ENCODE results near the gene CDK18. TPM values are rescaled to one million over a fixed set of nuclear protein-coding genes. Genes with fewer than 3 reads are reported as not detected.

CDK18 gene
- total RNA-seq, 1 experiment from 2014 or later = 38.5 TPM

DNA sequence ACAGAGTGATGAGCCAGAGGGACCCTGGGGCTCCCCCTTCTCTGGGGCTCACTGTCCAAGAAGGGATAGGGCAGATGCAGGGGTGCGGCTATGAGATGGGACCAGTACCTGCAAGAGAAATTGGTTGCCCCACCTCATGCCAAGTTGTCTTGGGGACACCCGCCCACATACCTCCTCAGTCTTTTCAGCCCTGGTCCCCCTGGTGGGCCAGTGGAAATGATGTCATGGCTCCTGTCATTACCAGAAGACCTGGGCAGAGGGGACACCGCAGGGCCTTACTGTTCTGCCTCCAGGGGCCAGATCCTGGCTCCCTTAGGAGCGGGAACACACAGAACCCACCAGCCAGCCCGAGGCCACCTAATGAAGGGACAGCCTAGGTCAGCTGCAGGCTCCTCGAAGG is 63.2 kb downstream of the CDK18 start:
- Histone ChIP-seq H3K23me2 (ENCODE audit: insufficient read length, low read depth, low read length, poor library complexity, severe bottlenecking) (peaks cover 3% of the 10 kb centered on the region), H4K8ac (replicated peaks; ENCODE audit: insufficient read length, low read depth, low read length) (no peak overlapping the region), H3K27ac (ENCODE audit: insufficient read length, low read depth, low read length) (no peak overlapping the region), H2BK120ac (ENCODE audit: low read depth, low read length, poor library complexity, severe bottlenecking) (no peak overlapping the region), H2BK15ac (ENCODE audit: low read depth, low read length) (no peak overlapping the region), H4K20me1 (ENCODE audit: control insufficient read depth, insufficient read depth, insufficient read length) (no peaks in the 10 kb centered on the region), H3K27me3 (ENCODE audit: insufficient read depth, low read length) (peaks cover 21% of the 10 kb centered on the region; the same call in 1 of the 2 replicates), H3K9ac (ENCODE audit: extremely low read depth, insufficient read length, low read length) (no peak overlapping the region), H3K9me3 (ENCODE audit: control insufficient read depth, low read depth, low read length) (no peaks in the 10 kb centered on the region), H3K4me1 (ENCODE audit: insufficient read depth, low read length) (no peaks in the 10 kb centered on the region), H3K14ac (ENCODE audit: insufficient read depth, low read length) (no peak overlapping the region), H2AFZ (ENCODE audit: low read length) (no peak overlapping the region), H3K4me2 (ENCODE audit: insufficient read depth, insufficient read length, low read length) (no peak overlapping the region), H2BK12ac (ENCODE audit: insufficient read length, low read depth, low read length) (no peak overlapping the region), H3K18ac (ENCODE audit: insufficient read length, low read depth, low read length) (no peak overlapping the region), H2BK5ac (ENCODE audit: insufficient read length, low read length) (no peak overlapping the region), H4K91ac (ENCODE audit: insufficient read length, low read depth, low read length) (no peak overlapping the region), H3K79me2 (ENCODE audit: insufficient read depth, low read length) (no peaks in the 10 kb centered on the region), H3K79me1 (ENCODE audit: insufficient read depth, low read depth, low read length, poor library complexity, severe bottlenecking) (no peaks in the 10 kb centered on the region), H3T11ph (ENCODE audit: low read length) (no peak overlapping the region), H3K4ac (ENCODE audit: low read depth, low read length) (no peak overlapping the region), H3K23ac (ENCODE audit: insufficient read length, low read depth, low read length) (no peak overlapping the region), H2BK20ac (ENCODE audit: low read depth, low read length, poor library complexity, severe bottlenecking) (no peak overlapping the region), H4K5ac (ENCODE audit: insufficient read length, low read depth, low read length) (no peak overlapping the region), H3K56ac (ENCODE audit: insufficient read length, low read depth, low read length) (no peak overlapping the region), H2AK5ac (ENCODE audit: insufficient read length, low read length) (no peak overlapping the region)
- TF ChIP-seq, protein P1, sequence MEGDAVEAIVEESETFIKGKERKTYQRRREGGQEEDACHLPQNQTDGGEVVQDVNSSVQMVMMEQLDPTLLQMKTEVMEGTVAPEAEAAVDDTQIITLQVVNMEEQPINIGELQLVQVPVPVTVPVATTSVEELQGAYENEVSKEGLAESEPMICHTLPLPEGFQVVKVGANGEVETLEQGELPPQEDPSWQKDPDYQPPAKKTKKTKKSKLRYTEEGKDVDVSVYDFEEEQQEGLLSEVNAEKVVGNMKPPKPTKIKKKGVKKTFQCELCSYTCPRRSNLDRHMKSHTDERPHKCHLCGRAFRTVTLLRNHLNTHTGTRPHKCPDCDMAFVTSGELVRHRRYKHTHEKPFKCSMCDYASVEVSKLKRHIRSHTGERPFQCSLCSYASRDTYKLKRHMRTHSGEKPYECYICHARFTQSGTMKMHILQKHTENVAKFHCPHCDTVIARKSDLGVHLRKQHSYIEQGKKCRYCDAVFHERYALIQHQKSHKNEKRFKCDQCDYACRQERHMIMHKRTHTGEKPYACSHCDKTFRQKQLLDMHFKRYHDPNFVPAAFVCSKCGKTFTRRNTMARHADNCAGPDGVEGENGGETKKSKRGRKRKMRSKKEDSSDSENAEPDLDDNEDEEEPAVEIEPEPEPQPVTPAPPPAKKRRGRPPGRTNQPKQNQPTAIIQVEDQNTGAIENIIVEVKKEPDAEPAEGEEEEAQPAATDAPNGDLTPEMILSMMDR (conservative IDR thresholded peaks at IDR 0.05) = 0 out of 3 replicates have a peak, but pooled peaks have one; percentile 11
- Mint-ChIP-seq H3K4me1 (peaks cover 20 to 28% of the 10 kb centered on the region in 2 experiments), H3K27ac (no peak overlapping the region), H3K4me3 (no peak overlapping the region), H3K9me3 (no peaks in the 10 kb centered on the region; a peak in 1 of 5 replicates), H3K36me3 (ENCODE audit: insufficient read depth in 1 of 3, low read depth in 3 of 3) (no peaks in the 10 kb centered on the region; a peak in 1 of 7 replicates), H3K27me3 (ENCODE audit: low read depth) (peaks cover 93% of the 10 kb centered on the region)
- no peak for DNase-seq
- no CpG with 5 or more reads among the region's 6 CpGs for WGBS (ENCODE audit: extremely low coverage, insufficient read length, low lambda C conversion rate)
